Tibial nerve (tissue), 4 donors: Measurements from ENCODE around the gene SYCE1. TPM values are rescaled to one million over a fixed set of nuclear protein-coding genes. Genes with fewer than 3 reads are reported as not detected.

ENCODE experiments used
- DNase-seq, 2 donors: peaks; one replicate each; pipeline ENCODE4 v3.0.0-alpha.2; 2019; ENCODE audit warnings: low spot score in 2 of 2
- H3K27ac ChIP-seq, 4 donors: fragments of 200-600 bp; sonication (generic) in 3 of 4; one replicate each; pipeline ENCODE4 v1.5.1; 2017 to 2019; ENCODE audit warnings: mild to moderate bottlenecking in 1 of 4
- H3K27me3 ChIP-seq, 2 donors: fragments of 200-600 bp; sonication (generic) in 1 of 2; one replicate each; pipeline versions ENCODE4 v1.5.1 to v1.6.0; 2017 to 2019
- H3K36me3 ChIP-seq, 3 donors: fragments of 200-600 bp; sonication (generic); one replicate each; pipeline ENCODE4 v1.5.1; 2018 to 2019
- H3K4me1 ChIP-seq, 4 donors: fragments of 200-600 bp; sonication (generic) in 3 of 4; one replicate each; pipeline ENCODE4 v1.5.1; 2017 to 2019
- H3K4me3 ChIP-seq, 4 donors: fragments of 200-600 bp; sonication (generic) in 3 of 4; one replicate each; pipeline ENCODE4 v1.5.1; 2017 to 2019; ENCODE audit warnings: mild to moderate bottlenecking in 1 of 4, moderate library complexity in 1 of 4
- H3K9me3 ChIP-seq, 4 donors: fragments of 200-600 bp; sonication (generic) in 3 of 4; one replicate each; pipeline ENCODE4 v1.5.1; 2017 to 2019
- EP300 ChIP-seq, 2 donors: sonication (generic); formaldehyde crosslinking; IDR thresholded peaks; one replicate each; pipeline ENCODE4 v1.6.1; 2017; ENCODE audit warnings: antibody characterized with exemption in 2 of 2, mild to moderate bottlenecking in 1 of 2
- POLR2A ChIP-seq, 2 donors: fragments of 450-650 bp; IDR thresholded peaks; one replicate each; pipeline ENCODE4 v1.6.1; 2017; ENCODE audit warnings: antibody characterized with exemption in 2 of 2, mild to moderate bottlenecking in 2 of 2, moderate library complexity in 2 of 2
- WGBS, 2 donors: methylation state at CpG; one replicate each; pipeline ENCODE4 v1.1.5; 2018; 5-methylcytosine and 5-hydroxymethylcytosine counted together
- total RNA-seq, 4 donors: library from RNA; depleted of rRNA; stranded (reverse); fragments of >200 nt; gene quantifications; one replicate each; pipeline ENCODE4 v1.1.0, GENCODE V29; 2016
- TF ChIP-seq, protein P1 (sequence below), 5 experiments: fragments of 200-600 bp in 3 of 5; fragments of 450-650 bp in 2 of 5; sonication (generic) in 3 of 5; IDR thresholded peaks; one replicate each; pipeline ENCODE4 v1.5.1; 2016 to 2019; ENCODE audit warnings: antibody characterized with exemption in 5 of 5, mild to moderate bottlenecking in 3 of 5, moderate library complexity in 2 of 5

The SYCE1 gene
- total RNA-seq, 4 donors from 2014 or later: 3.5 TPM; not detected in 3

DNA sequence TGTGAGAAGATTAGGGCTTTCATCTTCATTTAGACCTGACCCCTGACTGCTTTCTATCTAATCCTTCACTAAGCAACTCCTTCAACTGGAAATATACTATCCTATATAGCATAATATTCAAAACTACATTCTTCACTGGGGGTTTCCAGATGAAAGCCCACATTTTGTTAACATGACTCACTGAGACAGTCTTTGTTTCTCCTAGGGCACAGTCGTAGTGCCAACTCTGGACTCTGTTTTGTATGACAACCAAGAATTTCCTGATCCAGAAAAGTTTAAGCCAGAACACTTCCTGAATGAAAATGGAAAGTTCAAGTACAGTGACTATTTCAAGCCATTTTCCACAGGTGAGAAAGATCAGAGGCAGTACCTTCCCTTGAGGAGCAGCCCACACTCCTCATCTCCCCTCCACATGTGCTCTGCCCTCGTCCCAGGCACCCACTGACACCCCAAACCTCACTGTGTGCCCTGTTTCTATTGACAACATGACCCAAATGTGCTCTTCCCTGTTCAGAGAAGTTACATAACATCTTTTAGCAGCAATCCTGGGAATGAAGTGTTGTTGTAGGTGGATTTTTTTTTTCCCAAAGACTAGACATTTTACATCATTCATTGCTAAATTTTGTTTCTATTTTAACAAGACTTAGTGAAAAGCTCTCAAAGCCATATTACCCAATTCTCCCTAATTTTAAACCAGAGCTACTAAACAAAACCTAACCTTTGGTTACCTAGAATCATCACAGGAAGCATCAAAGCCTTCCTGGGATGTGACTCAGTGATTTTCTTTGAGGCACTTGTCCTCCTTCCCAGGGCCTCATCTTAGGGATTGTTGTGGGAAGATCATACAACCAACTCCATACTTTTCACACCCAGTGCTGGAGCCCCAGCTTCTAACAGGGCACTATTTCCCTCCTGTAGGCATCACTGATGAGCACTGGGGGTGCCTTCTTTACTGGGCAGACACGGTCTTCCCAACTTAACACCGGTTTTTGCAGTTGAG, 27.5 kb downstream of the SYCE1 start:
- WGBS, 2 donors: 56 to 69% methylated on average over 4 of the region's 4 CpGs
- Histone ChIP-seq H3K9me3 (no peaks in the 10 kb centered on the region), H3K27ac (no peak overlapping the region), H3K36me3 (no peaks in the 10 kb centered on the region), H3K4me3 (no peak overlapping the region), H3K4me1 (no peaks in the 10 kb centered on the region), H3K27me3 (no peaks in the 10 kb centered on the region)
- no peak for DNase-seq
- no peak for TF ChIP-seq EP300 (IDR thresholded peaks at IDR 0.05)
- TF ChIP-seq POLR2A (IDR thresholded peaks at IDR 0.05): no peak
- TF ChIP-seq, protein P1, sequence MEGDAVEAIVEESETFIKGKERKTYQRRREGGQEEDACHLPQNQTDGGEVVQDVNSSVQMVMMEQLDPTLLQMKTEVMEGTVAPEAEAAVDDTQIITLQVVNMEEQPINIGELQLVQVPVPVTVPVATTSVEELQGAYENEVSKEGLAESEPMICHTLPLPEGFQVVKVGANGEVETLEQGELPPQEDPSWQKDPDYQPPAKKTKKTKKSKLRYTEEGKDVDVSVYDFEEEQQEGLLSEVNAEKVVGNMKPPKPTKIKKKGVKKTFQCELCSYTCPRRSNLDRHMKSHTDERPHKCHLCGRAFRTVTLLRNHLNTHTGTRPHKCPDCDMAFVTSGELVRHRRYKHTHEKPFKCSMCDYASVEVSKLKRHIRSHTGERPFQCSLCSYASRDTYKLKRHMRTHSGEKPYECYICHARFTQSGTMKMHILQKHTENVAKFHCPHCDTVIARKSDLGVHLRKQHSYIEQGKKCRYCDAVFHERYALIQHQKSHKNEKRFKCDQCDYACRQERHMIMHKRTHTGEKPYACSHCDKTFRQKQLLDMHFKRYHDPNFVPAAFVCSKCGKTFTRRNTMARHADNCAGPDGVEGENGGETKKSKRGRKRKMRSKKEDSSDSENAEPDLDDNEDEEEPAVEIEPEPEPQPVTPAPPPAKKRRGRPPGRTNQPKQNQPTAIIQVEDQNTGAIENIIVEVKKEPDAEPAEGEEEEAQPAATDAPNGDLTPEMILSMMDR (IDR thresholded peaks at IDR 0.05): no peak

DNA sequence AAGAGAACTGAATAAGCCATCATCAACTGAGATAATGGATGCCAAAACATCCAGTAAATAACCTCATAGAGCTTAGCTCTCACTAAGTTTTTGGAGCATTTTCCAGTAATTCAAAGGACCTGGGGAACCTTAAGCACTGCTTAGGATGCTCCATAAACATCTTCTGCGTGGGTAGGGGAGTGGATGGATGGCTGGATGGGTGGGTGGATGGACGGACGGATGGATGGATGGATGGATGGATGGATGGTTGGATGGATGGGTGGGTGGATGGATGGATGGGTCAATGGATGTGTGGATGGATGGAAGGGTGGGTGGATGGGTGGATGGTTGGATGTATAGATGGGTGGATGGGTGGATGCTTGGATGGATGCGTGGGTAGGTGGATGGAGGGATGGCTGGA, 29.2 kb downstream of the SYCE1 start:
- Histone ChIP-seq H3K9me3 (no peaks in the 10 kb centered on the region), H3K4me1 (no peaks in the 10 kb centered on the region), H3K27me3 (no peaks in the 10 kb centered on the region), H3K4me3 (no peak overlapping the region), H3K27ac (no peak overlapping the region), H3K36me3 (no peaks in the 10 kb centered on the region)
- WGBS, 2 donors: 42 to 71% methylated on average over 4 of the region's 4 CpGs
- no peak for DNase-seq
- TF ChIP-seq POLR2A (IDR thresholded peaks at IDR 0.05): no peak

DNA sequence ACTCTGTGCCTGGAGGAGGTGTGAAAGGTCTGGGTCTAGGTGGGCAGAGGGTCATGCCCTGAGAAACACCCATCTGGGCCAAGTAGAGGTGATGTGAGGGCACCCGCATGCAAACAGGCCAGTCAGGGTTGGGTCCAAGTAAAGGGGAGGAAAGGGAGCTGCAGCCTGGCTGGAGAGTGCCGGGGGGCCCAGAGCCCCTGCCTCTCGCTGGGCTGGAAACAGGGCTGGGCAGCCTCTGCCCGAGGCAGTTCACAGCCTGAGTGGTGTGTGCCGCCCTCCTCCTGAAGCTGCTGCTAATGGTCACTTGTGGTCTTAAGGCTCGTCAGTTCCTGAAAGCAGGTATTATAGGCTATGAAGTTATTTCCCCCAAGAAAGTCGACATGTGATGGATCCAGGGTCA, 31.0 kb downstream of the SYCE1 start:
- WGBS, 2 donors: 80 to 88% methylated on average over 6 to 7 of the region's 7 CpGs
- TF ChIP-seq, protein P1 (IDR thresholded peaks at IDR 0.05): no peak
- no peak for TF ChIP-seq POLR2A (IDR thresholded peaks at IDR 0.05)
- no peak for TF ChIP-seq EP300 (IDR thresholded peaks at IDR 0.05)
- no peaks in the 10 kb centered on the region for H3K9me3 ChIP-seq

DNA sequence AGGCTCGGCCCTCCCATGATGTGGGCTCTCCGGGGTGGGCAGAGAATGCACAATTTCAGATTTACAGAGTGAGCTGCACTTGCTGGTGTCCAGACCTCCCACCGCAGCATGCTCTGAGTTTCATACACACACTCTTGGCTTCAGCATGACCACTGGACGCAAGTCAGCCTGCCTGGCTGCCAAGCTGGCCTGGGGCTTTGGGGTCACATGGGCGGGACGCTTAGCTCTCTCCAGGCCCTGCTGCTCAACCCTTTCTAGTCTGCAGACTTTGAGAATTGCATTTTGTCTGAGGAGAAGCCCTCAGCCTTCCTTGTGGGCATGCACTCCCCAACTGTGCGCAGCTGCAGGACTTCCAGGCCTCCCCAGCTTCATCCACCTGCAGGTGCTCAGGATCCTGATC, 32.5 kb downstream of the SYCE1 start:
- DNase-seq: no peak
- H3K4me1 ChIP-seq: peaks cover 0 to 20% (median 5%) of the 10 kb centered on the region in 4 donors
- H3K4me3 ChIP-seq: no peak overlapping the region
- TF ChIP-seq, protein P1 (IDR thresholded peaks at IDR 0.05): no peak
- TF ChIP-seq POLR2A (IDR thresholded peaks at IDR 0.05) (no peak), EP300 (IDR thresholded peaks at IDR 0.05) (no peak)
- no peaks in the 10 kb centered on the region for H3K36me3 ChIP-seq
- peaks cover 0 to 26% of the 10 kb centered on the region in 2 donors for H3K27me3 ChIP-seq
- WGBS, 2 donors: 51 to 66% methylated on average over 7 of the region's 7 CpGs
- no peak overlapping the region for H3K27ac ChIP-seq
- H3K9me3 ChIP-seq: no peaks in the 10 kb centered on the region

More for the DNA sequence above, 31.0 kb downstream of the SYCE1 start:
- Histone ChIP-seq H3K4me3 (no peak overlapping the region), H3K27me3 (peaks cover 0 to 11% of the 10 kb centered on the region in 2 donors), H3K27ac (no peak overlapping the region), H3K36me3 (no peaks in the 10 kb centered on the region), H3K4me1 (peaks cover 0 to 5% (median 0%) of the 10 kb centered on the region in 4 donors)
- no peak for DNase-seq

DNA sequence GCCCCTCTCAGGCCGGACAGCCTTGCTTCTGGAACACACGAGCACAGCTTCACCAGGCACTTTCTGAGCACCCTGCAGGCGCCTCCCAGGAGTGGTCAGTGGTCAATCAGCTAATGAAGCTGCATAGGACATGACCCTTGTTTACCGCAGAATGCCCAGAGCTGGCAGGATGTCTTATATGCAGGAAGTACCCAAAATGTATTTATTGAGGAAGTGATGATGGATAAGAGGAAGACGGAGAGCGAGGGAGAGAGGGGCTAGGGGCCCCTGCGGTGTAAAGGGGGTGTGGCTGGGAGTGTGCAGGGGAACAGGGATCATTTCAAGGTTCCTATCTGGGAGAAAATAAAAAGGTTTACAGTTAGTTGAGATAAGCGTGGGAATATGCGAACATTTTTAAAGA, 34.9 kb downstream of the SYCE1 start:
- 56 to 60% methylated on average over 9 of the region's 9 CpGs for WGBS, 2 donors
- no peaks in the 10 kb centered on the region for H3K36me3 ChIP-seq
- H3K4me3 ChIP-seq: no peak overlapping the region
- no peak for DNase-seq
- no peak overlapping the region for H3K27ac ChIP-seq
- H3K4me1 ChIP-seq: peaks cover 0 to 23% (median 6%) of the 10 kb centered on the region in 4 donors
- H3K9me3 ChIP-seq: no peaks in the 10 kb centered on the region
- H3K27me3 ChIP-seq: peaks cover 0 to 39% of the 10 kb centered on the region in 2 donors
- TF ChIP-seq, protein P1 (IDR thresholded peaks at IDR 0.05): no peak
- TF ChIP-seq POLR2A (IDR thresholded peaks at IDR 0.05) (no peak), EP300 (IDR thresholded peaks at IDR 0.05) (no peak)
